ENCODE results near the gene UBB. TPM values are rescaled to one million over a fixed set of nuclear protein-coding genes. Genes with fewer than 3 reads are reported as not detected.

UBB gene
- total RNA-seq, 1 donor from 2014 or later, result 1,783 TPM

DNA sequence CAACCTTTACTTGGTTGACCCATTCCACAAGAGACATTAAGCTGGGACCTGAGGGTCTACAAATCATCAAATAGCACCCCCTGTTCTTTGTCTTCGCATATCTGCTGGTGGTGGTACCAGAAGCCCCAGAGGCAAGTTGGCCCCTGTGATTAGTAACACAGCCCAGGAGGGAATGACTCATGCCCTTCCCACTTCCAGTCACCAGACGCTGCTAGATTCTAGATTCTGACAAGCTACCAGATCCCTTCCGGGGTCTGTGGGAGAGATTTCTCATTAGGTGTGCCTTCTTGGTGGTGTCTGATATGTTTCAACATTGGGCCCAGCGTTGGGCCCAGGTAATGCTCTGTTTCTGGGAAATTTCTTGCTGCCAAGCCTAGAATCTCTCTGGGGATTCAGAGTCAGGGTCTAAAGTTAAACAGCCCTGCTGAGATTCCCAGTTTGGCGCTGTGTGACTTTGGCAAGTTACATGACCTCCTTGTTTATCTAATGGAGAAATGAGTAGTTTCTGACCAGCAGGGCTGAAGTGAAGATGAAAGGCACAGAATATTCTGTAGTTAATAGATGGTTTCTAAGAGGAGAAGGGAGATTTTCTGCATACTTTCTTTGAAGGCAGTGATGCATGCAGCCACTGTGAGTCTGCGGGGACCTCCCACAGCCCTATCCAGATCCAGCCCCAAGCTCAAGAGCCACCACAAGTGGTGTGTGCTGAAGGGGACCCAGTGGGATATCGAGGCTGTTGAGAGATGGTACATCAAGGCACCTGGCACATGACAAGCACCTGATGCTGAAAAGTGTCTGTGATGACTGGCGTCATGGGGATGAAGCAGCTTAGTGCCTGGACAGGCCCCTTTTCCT, 38.4 kb downstream of the UBB start:
- Mint-ChIP-seq H3K4me1 (ENCODE audit: low read depth, unreplicated experiment) (peaks cover 31% of the 10 kb centered on the region), H3K27ac (ENCODE audit: unreplicated experiment) (peak overlapping the region; percentile 95), H3K27me3 (ENCODE audit: low read depth, unreplicated experiment) (no peaks in the 10 kb centered on the region), H3K36me3 (ENCODE audit: low read depth, unreplicated experiment) (no peaks in the 10 kb centered on the region), H3K9me3 (ENCODE audit: unreplicated experiment) (no peaks in the 10 kb centered on the region), H3K4me3 (ENCODE audit: unreplicated experiment) (peak overlapping the region; percentile 61)
- H3K4me1 ChIP-seq (ENCODE audit: insufficient read depth, low read length), result peaks cover 47% of the 10 kb centered on the region
- no peaks in the 10 kb centered on the region for H3K36me3 ChIP-seq (ENCODE audit: insufficient read depth, low read length)
- peak overlapping the region; percentile 30 for H3K4me3 ChIP-seq (ENCODE audit: insufficient read depth, low read depth, low read length)
- no peaks in the 10 kb centered on the region for H3K27me3 ChIP-seq (ENCODE audit: insufficient read depth, low read length)
- H3K27ac ChIP-seq (ENCODE audit: low read depth, low read length), result peak overlapping the region; percentile 92
- no peaks in the 10 kb centered on the region for H3K9me3 ChIP-seq (ENCODE audit: insufficient read depth, low read depth, low read length)
- H3K4me2 ChIP-seq (ENCODE audit: low read length), result peak overlapping the region; percentile 86
- TF ChIP-seq EZH2 (IDR thresholded peaks at IDR 0.05; ENCODE audit: insufficient read depth, low read length), result no peak
- TF ChIP-seq, protein P1, sequence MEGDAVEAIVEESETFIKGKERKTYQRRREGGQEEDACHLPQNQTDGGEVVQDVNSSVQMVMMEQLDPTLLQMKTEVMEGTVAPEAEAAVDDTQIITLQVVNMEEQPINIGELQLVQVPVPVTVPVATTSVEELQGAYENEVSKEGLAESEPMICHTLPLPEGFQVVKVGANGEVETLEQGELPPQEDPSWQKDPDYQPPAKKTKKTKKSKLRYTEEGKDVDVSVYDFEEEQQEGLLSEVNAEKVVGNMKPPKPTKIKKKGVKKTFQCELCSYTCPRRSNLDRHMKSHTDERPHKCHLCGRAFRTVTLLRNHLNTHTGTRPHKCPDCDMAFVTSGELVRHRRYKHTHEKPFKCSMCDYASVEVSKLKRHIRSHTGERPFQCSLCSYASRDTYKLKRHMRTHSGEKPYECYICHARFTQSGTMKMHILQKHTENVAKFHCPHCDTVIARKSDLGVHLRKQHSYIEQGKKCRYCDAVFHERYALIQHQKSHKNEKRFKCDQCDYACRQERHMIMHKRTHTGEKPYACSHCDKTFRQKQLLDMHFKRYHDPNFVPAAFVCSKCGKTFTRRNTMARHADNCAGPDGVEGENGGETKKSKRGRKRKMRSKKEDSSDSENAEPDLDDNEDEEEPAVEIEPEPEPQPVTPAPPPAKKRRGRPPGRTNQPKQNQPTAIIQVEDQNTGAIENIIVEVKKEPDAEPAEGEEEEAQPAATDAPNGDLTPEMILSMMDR (IDR thresholded peaks at IDR 0.05; ENCODE audit: insufficient read depth, low read depth, low read length), result no peak
- peaks cover 7% of the 10 kb centered on the region for H4K20me1 ChIP-seq (ENCODE audit: insufficient read depth, low read length)
- FAIRE-seq (peak; percentile 96), DNase-seq (ENCODE audit: low read depth) (peak; percentile 91)
- peaks cover 19% of the 10 kb centered on the region for H3K79me2 ChIP-seq (ENCODE audit: insufficient read depth, low read length)
- H3K9ac ChIP-seq (ENCODE audit: low read length), result peak overlapping the region; percentile 78
- H2AFZ ChIP-seq (ENCODE audit: low read depth, low read length), result peak overlapping the region; percentile 3

DNA sequence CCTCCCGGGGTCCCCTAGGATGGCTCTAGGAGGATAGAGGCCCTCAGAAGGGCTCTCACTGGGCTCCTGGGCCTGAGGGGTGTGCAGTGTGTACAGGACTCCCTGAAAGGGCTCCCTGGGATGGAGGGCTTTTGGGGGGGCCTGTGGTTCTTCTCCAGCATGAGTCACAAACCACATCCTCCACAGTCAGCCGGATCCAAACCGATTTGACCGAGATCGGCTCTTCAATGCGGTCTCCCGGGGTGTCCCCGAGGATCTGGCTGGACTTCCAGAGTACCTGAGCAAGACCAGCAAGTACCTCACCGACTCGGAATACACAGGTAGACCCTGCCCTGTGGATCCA, 39.0 kb downstream of the UBB start:
- DNase-seq (ENCODE audit: low read depth) (peak; percentile 82), FAIRE-seq (peak; percentile 55)
- Histone ChIP-seq H3K79me2 (ENCODE audit: insufficient read depth, low read length) (peaks cover 19% of the 10 kb centered on the region), H3K4me1 (ENCODE audit: insufficient read depth, low read length) (peaks cover 47% of the 10 kb centered on the region), H3K9me3 (ENCODE audit: insufficient read depth, low read depth, low read length) (no peaks in the 10 kb centered on the region), H4K20me1 (ENCODE audit: insufficient read depth, low read length) (peaks cover 7% of the 10 kb centered on the region), H3K27ac (ENCODE audit: low read depth, low read length) (peak overlapping the region; percentile 92), H3K9ac (ENCODE audit: low read length) (peak overlapping the region; percentile 78), H3K36me3 (ENCODE audit: insufficient read depth, low read length) (no peaks in the 10 kb centered on the region), H3K4me2 (ENCODE audit: low read length) (peak overlapping the region; percentile 86), H3K27me3 (ENCODE audit: insufficient read depth, low read length) (no peaks in the 10 kb centered on the region), H2AFZ (ENCODE audit: low read depth, low read length) (no peak overlapping the region), H3K4me3 (ENCODE audit: insufficient read depth, low read depth, low read length) (peak overlapping the region; percentile 30)
- Mint-ChIP-seq H3K27ac (ENCODE audit: unreplicated experiment) (peak overlapping the region; percentile 95), H3K27me3 (ENCODE audit: low read depth, unreplicated experiment) (no peaks in the 10 kb centered on the region), H3K9me3 (ENCODE audit: unreplicated experiment) (no peaks in the 10 kb centered on the region), H3K4me3 (ENCODE audit: unreplicated experiment) (no peak overlapping the region), H3K36me3 (ENCODE audit: low read depth, unreplicated experiment) (no peaks in the 10 kb centered on the region), H3K4me1 (ENCODE audit: low read depth, unreplicated experiment) (peaks cover 31% of the 10 kb centered on the region)
- no peak for TF ChIP-seq EZH2 (IDR thresholded peaks at IDR 0.05; ENCODE audit: insufficient read depth, low read length)
- TF ChIP-seq, protein P1 (IDR thresholded peaks at IDR 0.05; ENCODE audit: insufficient read depth, low read depth, low read length), result no peak

DNA sequence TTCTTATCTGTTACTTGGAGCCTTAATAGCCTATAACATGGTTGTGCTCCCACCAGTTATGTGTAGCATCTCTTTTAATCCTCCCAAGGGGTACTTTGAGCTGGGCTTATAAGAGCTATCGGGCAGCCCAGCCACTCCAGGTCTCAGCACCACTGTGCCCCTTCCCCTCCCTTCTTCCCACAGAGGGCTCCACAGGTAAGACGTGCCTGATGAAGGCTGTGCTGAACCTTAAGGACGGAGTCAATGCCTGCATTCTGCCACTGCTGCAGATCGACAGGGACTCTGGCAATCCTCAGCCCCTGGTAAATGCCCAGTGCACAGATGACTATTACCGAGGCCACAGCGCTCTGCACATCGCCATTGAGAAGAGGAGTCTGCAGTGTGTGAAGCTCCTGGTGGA, 41.5 kb downstream of the UBB start:
- Histone ChIP-seq H2AFZ (ENCODE audit: low read depth, low read length) (no peak overlapping the region), H3K4me2 (ENCODE audit: low read length) (no peak overlapping the region), H3K4me3 (ENCODE audit: insufficient read depth, low read depth, low read length) (no peak overlapping the region), H3K36me3 (ENCODE audit: insufficient read depth, low read length) (no peaks in the 10 kb centered on the region), H3K9ac (ENCODE audit: low read length) (no peak overlapping the region), H3K79me2 (ENCODE audit: insufficient read depth, low read length) (no peaks in the 10 kb centered on the region), H3K9me3 (ENCODE audit: insufficient read depth, low read depth, low read length) (no peaks in the 10 kb centered on the region), H3K4me1 (ENCODE audit: insufficient read depth, low read length) (peaks cover 37% of the 10 kb centered on the region), H3K27ac (ENCODE audit: low read depth, low read length) (no peak overlapping the region), H3K27me3 (ENCODE audit: insufficient read depth, low read length) (no peaks in the 10 kb centered on the region), H4K20me1 (ENCODE audit: insufficient read depth, low read length) (peaks cover 7% of the 10 kb centered on the region)
- peaks cover 10% of the 10 kb centered on the region for H3K27me3 Mint-ChIP-seq (ENCODE audit: low read depth, unreplicated experiment)
- DNase-seq (ENCODE audit: low read depth) (no peak), FAIRE-seq (no peak)
- H3K36me3 Mint-ChIP-seq (ENCODE audit: low read depth, unreplicated experiment), result no peaks in the 10 kb centered on the region
- peak overlapping the region; percentile 47 for H3K27ac Mint-ChIP-seq (ENCODE audit: unreplicated experiment)
- no peaks in the 10 kb centered on the region for H3K9me3 Mint-ChIP-seq (ENCODE audit: unreplicated experiment)
- peaks cover 30% of the 10 kb centered on the region for H3K4me1 Mint-ChIP-seq (ENCODE audit: low read depth, unreplicated experiment)
- no peak overlapping the region for H3K4me3 Mint-ChIP-seq (ENCODE audit: unreplicated experiment)
- TF ChIP-seq, protein P1 (IDR thresholded peaks at IDR 0.05; ENCODE audit: insufficient read depth, low read depth, low read length), result no peak
- TF ChIP-seq EZH2 (IDR thresholded peaks at IDR 0.05; ENCODE audit: insufficient read depth, low read length), result no peak
